ENCODE measurements around the gene ZNF71.

- TF ChIP-seq CTCF (optimal IDR thresholded peaks at IDR 0.05 in 1 of 3, IDR thresholded peaks at IDR 0.05 in 1 of 3, conservative IDR thresholded peaks at IDR 0.05 in 1 of 3; ENCODE audit: extremely low read depth in 1 of 3, insufficient read depth in 2 of 3, low read length in 3 of 3): no peak
- TF ChIP-seq EZH2 (IDR thresholded peaks at IDR 0.05; ENCODE audit: low read length): no peak
Observed at GRCh38 chr19:56664511-56664910, 69.4 kb downstream of the ZNF71 start.

Data from keratinocyte (primary cell).